PC-9 (cell line): ENCODE results near the gene SORT1.

Source experiments
- CTCF ChIP-seq: fragments of 200-600 bp; sonication (generic); conservative IDR thresholded peaks from 2 replicates; pipeline ENCODE4 v1.6.1; 2017; ENCODE audit warnings: mixed run types, antibody characterized with exemption, mild to moderate bottlenecking, moderate library complexity
- EZH2 ChIP-seq: fragments of 200-600 bp; sonication (generic); IDR thresholded peaks from 2 replicates; pipeline ENCODE4 v1.8.0; 2017; ENCODE audit warnings: antibody characterized with exemption, low read depth

- TF ChIP-seq CTCF (no peak), EZH2 (no peak)
These were observed 128.3 kb downstream of the SORT1 start for GRCh38 chr1:109269212-109269980.
